ENCODE results near the gene WSB1. TPM values are rescaled to one million over a fixed set of nuclear protein-coding genes. Genes with fewer than 3 reads are reported as not detected.

The WSB1 gene
- total and polyA plus RNA-seq, 8 donors, result 41.3 to 84.3 (median 53.6) TPM

DNA sequence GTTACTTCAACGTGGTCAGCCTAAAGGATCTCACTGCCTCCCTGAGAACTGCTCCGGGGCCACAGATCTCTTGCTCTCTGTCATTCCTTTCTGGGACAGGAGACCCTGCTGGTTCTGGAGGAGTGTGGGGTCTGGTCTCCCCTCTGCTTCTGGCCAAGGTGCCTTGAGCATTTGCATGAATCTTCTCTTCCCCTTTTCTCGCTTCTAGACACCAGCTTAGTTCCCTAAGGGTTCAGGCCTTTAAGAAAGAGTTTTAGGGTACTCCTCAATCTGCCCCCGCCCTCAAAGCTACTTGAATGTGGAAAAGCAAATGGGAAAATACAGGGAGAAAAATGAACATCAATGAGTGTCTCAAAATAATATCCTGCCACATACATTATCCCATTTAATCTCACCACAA, 48.1 kb downstream of the WSB1 start:
- intact Hi-C loops (cut with DNase I), result no loop called here
- Histone ChIP-seq H3K4me1 (peaks cover 0 to 3% (median 0%) of the 10 kb centered on the region in 3 donors), H3K9me3 (no peaks in the 10 kb centered on the region), H3K27ac (no peak overlapping the region), H3K4me3 (no peak overlapping the region), H3K36me3 (no peaks in the 10 kb centered on the region), H3K27me3 (no peaks in the 10 kb centered on the region)
- WGBS, 2 donors, result 92 to 94% methylated on average over 4 of the region's 4 CpGs
- DNase-seq (no peak), ATAC-seq (no peak), FAIRE-seq (no peak)
- TF ChIP-seq, protein P1, sequence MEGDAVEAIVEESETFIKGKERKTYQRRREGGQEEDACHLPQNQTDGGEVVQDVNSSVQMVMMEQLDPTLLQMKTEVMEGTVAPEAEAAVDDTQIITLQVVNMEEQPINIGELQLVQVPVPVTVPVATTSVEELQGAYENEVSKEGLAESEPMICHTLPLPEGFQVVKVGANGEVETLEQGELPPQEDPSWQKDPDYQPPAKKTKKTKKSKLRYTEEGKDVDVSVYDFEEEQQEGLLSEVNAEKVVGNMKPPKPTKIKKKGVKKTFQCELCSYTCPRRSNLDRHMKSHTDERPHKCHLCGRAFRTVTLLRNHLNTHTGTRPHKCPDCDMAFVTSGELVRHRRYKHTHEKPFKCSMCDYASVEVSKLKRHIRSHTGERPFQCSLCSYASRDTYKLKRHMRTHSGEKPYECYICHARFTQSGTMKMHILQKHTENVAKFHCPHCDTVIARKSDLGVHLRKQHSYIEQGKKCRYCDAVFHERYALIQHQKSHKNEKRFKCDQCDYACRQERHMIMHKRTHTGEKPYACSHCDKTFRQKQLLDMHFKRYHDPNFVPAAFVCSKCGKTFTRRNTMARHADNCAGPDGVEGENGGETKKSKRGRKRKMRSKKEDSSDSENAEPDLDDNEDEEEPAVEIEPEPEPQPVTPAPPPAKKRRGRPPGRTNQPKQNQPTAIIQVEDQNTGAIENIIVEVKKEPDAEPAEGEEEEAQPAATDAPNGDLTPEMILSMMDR (IDR thresholded peaks at IDR 0.05), result no peak

DNA sequence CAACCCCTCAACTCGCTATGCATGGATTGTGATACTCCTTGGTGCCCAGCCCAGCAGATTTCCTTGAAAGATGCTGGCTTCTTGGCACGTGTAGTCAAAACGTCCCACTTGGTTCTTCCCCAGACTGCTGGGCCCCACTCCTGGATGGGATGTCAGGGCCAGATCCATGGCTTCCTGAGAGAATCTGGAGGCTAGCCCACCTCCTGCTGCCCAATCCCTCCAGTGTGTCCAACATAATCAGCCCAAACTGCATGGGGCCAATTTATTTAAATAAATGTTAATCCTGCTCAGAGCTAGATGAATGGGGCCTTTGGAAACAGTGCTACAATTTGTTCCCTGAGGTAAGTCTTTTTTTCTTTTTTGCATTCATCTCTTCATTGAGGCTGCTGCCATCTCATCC, 49.4 kb downstream of the WSB1 start:
- ATAC-seq, result no peak
- DNase-seq, result no peak
- TF ChIP-seq, protein P1 (IDR thresholded peaks at IDR 0.05), result no peak
- Histone ChIP-seq H3K9me3 (no peaks in the 10 kb centered on the region), H3K27me3 (no peaks in the 10 kb centered on the region), H3K4me1 (peaks cover 0 to 3% (median 0%) of the 10 kb centered on the region in 3 donors), H3K27ac (no peak overlapping the region), H3K36me3 (no peaks in the 10 kb centered on the region), H3K4me3 (no peak overlapping the region)
- intact Hi-C loops (cut with DNase I), result no loop called here
- FAIRE-seq, result no peak
- 55 to 74% methylated on average over 3 of the region's 3 CpGs for WGBS, 2 donors

DNA sequence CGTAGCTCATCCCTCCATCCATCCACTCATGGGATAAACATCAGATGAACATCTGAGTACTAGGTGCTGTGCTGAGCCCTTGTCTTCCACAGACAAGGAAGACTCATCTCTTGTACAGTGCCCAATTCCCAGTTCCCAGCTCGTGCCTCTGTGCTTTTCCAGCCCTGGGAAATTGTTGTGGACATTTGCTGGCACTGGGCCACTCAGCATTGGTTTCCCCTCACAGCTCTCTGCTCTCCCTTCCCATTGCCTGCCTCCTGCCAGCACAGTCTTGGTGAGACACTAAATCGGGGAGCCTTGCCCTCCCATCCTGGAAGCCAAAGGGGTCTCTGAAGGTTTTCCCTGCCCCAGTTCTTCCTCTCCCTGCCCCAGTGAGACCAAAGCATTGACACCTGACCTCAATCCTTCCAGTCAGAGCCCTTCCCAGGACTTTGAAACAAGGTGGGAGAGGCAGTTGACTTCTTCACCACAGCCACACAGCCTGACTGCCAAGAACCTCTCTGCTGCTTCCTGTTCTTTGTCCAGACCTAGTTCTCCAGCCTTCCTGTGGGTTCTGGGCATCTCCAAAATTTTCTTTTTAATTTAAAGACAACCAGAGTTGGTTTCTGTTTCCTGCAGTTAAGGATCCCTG, 50.2 kb downstream of the WSB1 start:
- intact Hi-C loops (cut with DNase I), result no loop called here
- Histone ChIP-seq H3K36me3 (no peaks in the 10 kb centered on the region), H3K27ac (no peak overlapping the region), H3K4me3 (no peak overlapping the region), H3K4me1 (peaks cover 0 to 3% (median 0%) of the 10 kb centered on the region in 3 donors), H3K9me3 (no peaks in the 10 kb centered on the region), H3K27me3 (no peaks in the 10 kb centered on the region)
- FAIRE-seq, result no peak
- WGBS, 2 donors, result 69 to 71% methylated on average over 3 of the region's 3 CpGs
- no peak for ATAC-seq
- TF ChIP-seq, protein P1 (IDR thresholded peaks at IDR 0.05), result no peak
- no peak for DNase-seq

DNA sequence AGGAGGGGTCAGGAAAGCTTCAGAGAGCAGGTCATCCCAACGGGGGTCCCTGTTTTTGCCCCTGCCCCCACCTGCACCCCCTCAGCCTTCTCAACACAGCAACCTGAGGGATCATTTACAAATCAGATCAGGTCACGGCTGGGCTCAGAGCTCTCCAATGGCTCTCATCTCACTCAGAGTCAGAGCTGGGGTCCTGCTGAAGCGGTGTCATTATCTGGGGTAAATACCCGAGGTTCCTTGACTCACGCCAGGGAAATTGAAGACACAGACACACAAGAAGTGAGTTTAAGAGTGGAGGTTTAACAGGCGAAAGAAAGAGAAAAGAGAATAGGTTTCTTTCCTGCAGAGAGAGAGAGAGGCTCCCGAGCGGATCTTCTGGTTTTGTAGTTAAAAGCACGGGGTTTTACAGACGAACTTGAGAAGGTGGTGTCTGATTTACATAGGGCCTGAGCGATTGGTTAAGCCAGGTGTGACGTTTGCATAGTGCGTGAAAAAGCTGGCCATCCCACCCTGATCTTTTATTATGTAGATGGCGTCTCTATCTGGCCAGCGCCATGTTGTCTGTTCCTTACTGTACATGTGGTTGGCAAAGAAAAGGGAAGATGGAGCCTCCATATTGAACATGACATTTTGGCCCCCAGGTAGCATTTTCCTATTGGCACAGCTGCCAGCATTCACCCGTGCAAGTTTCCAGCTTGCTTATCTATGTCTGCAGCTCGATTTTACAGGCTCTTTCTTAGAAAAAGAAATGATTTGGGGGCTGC, 51.4 kb downstream of the WSB1 start:
- H3K9me3 ChIP-seq, result no peaks in the 10 kb centered on the region
- TF ChIP-seq, protein P1 (IDR thresholded peaks at IDR 0.05), result no peak
- H3K27me3 ChIP-seq, result no peaks in the 10 kb centered on the region
- 40 to 47% methylated on average over 17 of the region's 17 CpGs for WGBS, 2 donors
- no peaks in the 10 kb centered on the region for H3K36me3 ChIP-seq
- no peak for FAIRE-seq
- peaks cover 0 to 3% (median 0%) of the 10 kb centered on the region in 3 donors for H3K4me1 ChIP-seq
- peak in 4 of 6 donors; percentile 48 to 50 (median 50) for DNase-seq
- intact Hi-C loops (cut with DNase I), result no loop called here
- peak; percentile 64 to 75 (median 70) for ATAC-seq
- peak overlapping the region; percentile 23 to 50 (median 40) for H3K27ac ChIP-seq
- no peak overlapping the region for H3K4me3 ChIP-seq
